NCI-H510A (cell line): ENCODE results near the gene PPT2.
"Not testable (repeated sequence)": the region's sequence is repeated elsewhere in the genome, so short reads cannot be mapped to it uniquely, and the experiment has no call there.

Experiments used
- DNase-seq: peaks from one replicate; lab custom pipeline; 2025; lab: John Stamatoyannopoulos, UW

Gene PPT2

GRCh38 chr6:32127409-32127716 lies 26.6 kb upstream of the PPT2 start:
- no peak for DNase-seq

GRCh38 chr6:32127717-32128592 lies 26.0 kb upstream of the PPT2 start, which contains the start of gene ATF6B:
ATF6B (minus strand) TSS chr6:32128246; CDS start chr6:32128207, 39 bp downstream.
- peak; percentile 99 for DNase-seq

GRCh38 chr6:32128751-32129296 lies 25.1 kb upstream of the PPT2 start:
- no peak for DNase-seq

GRCh38 chr6:32129297-32130088 lies 24.4 kb upstream of the PPT2 start:
- no peak for DNase-seq

GRCh38 chr6:32131439-32131948 lies 22.4 kb upstream of the PPT2 start:
- DNase-seq, result no peak

- no peak for DNase-seq
These were observed 21.8 kb upstream of the PPT2 start for GRCh38 chr6:32132110-32132509.

- DNase-seq, result no peak
These were observed 20.2 kb upstream of the PPT2 start for GRCh38 chr6:32133786-32134185.

GRCh38 chr6:32137454-32137853 lies 16.5 kb upstream of the PPT2 start:
- DNase-seq, result no peak

GRCh38 chr6:32139590-32139989 lies 14.4 kb upstream of the PPT2 start:
- DNase-seq, result no peak

GRCh38 chr6:32140420-32141046 lies 13.4 kb upstream of the PPT2 start:
- no peak for DNase-seq

- DNase-seq, result not testable (repeated sequence)
These were observed 9.7 kb upstream of the PPT2 start for GRCh38 chr6:32144238-32144637.

- DNase-seq, result no peak
These were observed 7.7 kb upstream of the PPT2 start for GRCh38 chr6:32146287-32146686.

GRCh38 chr6:32146687-32147086 lies 7.3 kb upstream of the PPT2 start:
- DNase-seq, result no peak

- no peak for DNase-seq
These were observed 6.4 kb upstream of the PPT2 start for GRCh38 chr6:32147401-32148132.

GRCh38 chr6:32148289-32149091 lies 5.5 kb upstream of the PPT2 start:
- no peak for DNase-seq

- no peak for DNase-seq
These were observed 4.7 kb upstream of the PPT2 start for GRCh38 chr6:32149092-32149755.

GRCh38 chr6:32149932-32150870 lies 3.7 kb upstream of the PPT2 start:
- no peak for DNase-seq

- DNase-seq, result no peak
These were observed 2.6 kb upstream of the PPT2 start for GRCh38 chr6:32151181-32151862.
